DOHH2 (cell line): ENCODE measurements around the gene TBC1D22A.

ENCODE experiments used
- H3F3A ChIP-seq: fragments of 200-600 bp; sonication (generic), shearing (Covaris generic); 2 replicates; pipeline ENCODE4 v1.6.0; 2016; ENCODE audit warnings: antibody characterized with exemption, mild to moderate bottlenecking; ENCODE audit not compliant: control insufficient read depth, insufficient read depth
- H3K27ac ChIP-seq: fragments of 200-600 bp; sonication (generic); 2 replicates; pipeline ENCODE4 v1.5.1; 2014; ENCODE audit warnings: low read depth, mild to moderate bottlenecking, low read length, moderate library complexity
- H3K27me3 ChIP-seq: fragments of 200-600 bp; sonication (generic); 2 replicates; pipeline ENCODE4 v1.6.1; 2014; ENCODE audit warnings: mild to moderate bottlenecking, low read length, mixed read lengths; ENCODE audit not compliant: control insufficient read depth
- H3K36me3 ChIP-seq: fragments of 200-600 bp; sonication (generic); 2 replicates; pipeline ENCODE4 v1.6.1; 2014; ENCODE audit warnings: mild to moderate bottlenecking, low read length, moderate library complexity, mixed read lengths; ENCODE audit not compliant: control insufficient read depth
- H3K4me1 ChIP-seq: fragments of 200-600 bp; sonication (generic); 2 replicates; pipeline ENCODE4 v1.6.1; 2014; ENCODE audit warnings: mild to moderate bottlenecking, low read length, mixed read lengths; ENCODE audit not compliant: control insufficient read depth
- H3K4me2 ChIP-seq: fragments of 200-600 bp; sonication (generic); 2 replicates; pipeline ENCODE4 v1.6.0; 2014; ENCODE audit warnings: mild to moderate bottlenecking, low read length, moderate library complexity
- H3K4me3 ChIP-seq: fragments of 200-600 bp; sonication (generic); 2 replicates; pipeline ENCODE4 v1.5.1; 2014; ENCODE audit warnings: mild to moderate bottlenecking, low read length, mixed read lengths
- H3K79me2 ChIP-seq: fragments of 200-600 bp; sonication (generic); 2 replicates; pipeline ENCODE4 v1.6.1; 2014; ENCODE audit warnings: mild to moderate bottlenecking, low read length, mixed read lengths; ENCODE audit not compliant: control insufficient read depth
- H3K9me2 ChIP-seq: fragments of 200-600 bp; sonication (generic); replicated peaks from 2 replicates; pipeline ENCODE4 v1.6.1; 2014; ENCODE audit warnings: mild to moderate bottlenecking, low read length, mixed read lengths; ENCODE audit not compliant: control insufficient read depth
- H3K9me3 ChIP-seq: fragments of 200-600 bp; sonication (generic); 2 replicates; pipeline ENCODE4 v1.6.1; 2014; ENCODE audit warnings: antibody characterized with exemption, low read length, mixed read lengths; ENCODE audit not compliant: control insufficient read depth, insufficient read depth
- H4K20me1 ChIP-seq: fragments of 200-600 bp; sonication (generic); 2 replicates; pipeline ENCODE4 v1.6.0; 2014; ENCODE audit warnings: low read depth, mild to moderate bottlenecking, antibody characterized with exemption, low read length, moderate library complexity; ENCODE audit not compliant: control insufficient read depth, insufficient read depth
- CTCF ChIP-seq: fragments of 200-600 bp; sonication (generic); IDR thresholded peaks from one replicate; pipeline ENCODE4 v1.5.1; 2014; ENCODE audit warnings: antibody characterized with exemption, mild to moderate bottlenecking, low read depth, low read length; ENCODE audit not compliant: poor library complexity, severe bottlenecking
- EZH2phosphoT487 ChIP-seq: fragments of 200-600 bp; sonication (generic); IDR thresholded peaks from 2 replicates; pipeline ENCODE4 v1.6.1; 2017; ENCODE audit warnings: borderline replicate concordance, mild to moderate bottlenecking, antibody characterized with exemption, low read length, moderate library complexity, mixed read lengths

Gene TBC1D22A

GRCh38 chr22:46728470-46728869 lies 34.0 kb upstream of the TBC1D22A start:
- peaks cover 13% of the 10 kb centered on the region for H3K4me1 ChIP-seq
- peaks cover 10% of the 10 kb centered on the region; the same call in 1 of the 2 replicates for H4K20me1 ChIP-seq
- no peaks in the 10 kb centered on the region for H3K27me3 ChIP-seq
- no peak overlapping the region for H3K27ac ChIP-seq
- H3F3A ChIP-seq: no peaks in the 10 kb centered on the region
- H3K9me2 ChIP-seq: no peaks in the 10 kb centered on the region
- H3K79me2 ChIP-seq: peaks cover 64% of the 10 kb centered on the region
- peaks cover 17% of the 10 kb centered on the region for H3K36me3 ChIP-seq
- H3K9me3 ChIP-seq: no peaks in the 10 kb centered on the region
- no peak for TF ChIP-seq EZH2phosphoT487
- TF ChIP-seq CTCF: no peak
- H3K4me2 ChIP-seq: no peak overlapping the region
- no peak overlapping the region for H3K4me3 ChIP-seq

GRCh38 chr22:46730568-46731245 lies 31.7 kb upstream of the TBC1D22A start:
- Histone ChIP-seq H4K20me1 (peaks cover 17% of the 10 kb centered on the region; the same call in 1 of the 2 replicates), H3K9me3 (no peaks in the 10 kb centered on the region), H3K79me2 (peaks cover 76% of the 10 kb centered on the region), H3K27me3 (no peaks in the 10 kb centered on the region), H3F3A (peaks cover 3% of the 10 kb centered on the region; the same call in 1 of the 2 replicates), H3K36me3 (peaks cover 18% of the 10 kb centered on the region), H3K4me3 (no peak overlapping the region), H3K27ac (no peak overlapping the region), H3K4me1 (peaks cover 31% of the 10 kb centered on the region), H3K4me2 (no peak overlapping the region), H3K9me2 (no peaks in the 10 kb centered on the region)
- TF ChIP-seq EZH2phosphoT487 (no peak), CTCF (no peak)

GRCh38 chr22:46731246-46732040 lies 31.0 kb upstream of the TBC1D22A start:
- Histone ChIP-seq H3K4me2 (no peak overlapping the region), H3K9me2 (no peaks in the 10 kb centered on the region), H3K4me1 (peaks cover 38% of the 10 kb centered on the region), H3K27me3 (no peaks in the 10 kb centered on the region), H3K9me3 (no peaks in the 10 kb centered on the region), H3K36me3 (peaks cover 19% of the 10 kb centered on the region), H3K79me2 (peaks cover 78% of the 10 kb centered on the region), H4K20me1 (peaks cover 17% of the 10 kb centered on the region; the same call in 1 of the 2 replicates), H3K27ac (no peak overlapping the region), H3F3A (peaks cover 3% of the 10 kb centered on the region; the same call in 1 of the 2 replicates), H3K4me3 (no peak overlapping the region)
- TF ChIP-seq CTCF: no peak
- TF ChIP-seq EZH2phosphoT487: no peak
